K562 (cell line): ENCODE data around the gene WWC2. TPM values are rescaled to one million over a fixed set of nuclear protein-coding genes. Genes with fewer than 3 reads are reported as not detected.

Experiments used
- ATAC-seq: fragments of 200-7000 bp; cut with Tn5 transposase; 3 replicates; pipeline ENCODE4 v1.9.1; 2020; ENCODE audit warnings: moderate library complexity
- BruUV-seq: library from RNA; stranded (reverse); fragments of 400-500 nt; replicated peaks from 2 replicates; lab custom pipeline; 2021; lab: Mats Ljungman, UMichigan
- CTCF ChIA-PET: fragments of 300-600 bp; formaldehyde crosslinking; extraction: SDS; loops from one replicate; lab custom pipeline; 2021; ENCODE audit warnings: low intra/inter-chr PET ratio; lab: Yijun Ruan, JAX
- POLR2A ChIA-PET: fragments of 300-600, 350-650 bp; sonication (Branson Sonifier 250); formaldehyde crosslinking; extraction: SDS; loops from one replicate; lab custom pipeline; 2021; ENCODE audit warnings: antibody characterized with exemption, inconsistent platforms; lab: Yijun Ruan, JAX
- DNase-seq, 4 experiments: peaks; one replicate each; pipeline versions ENCODE4 v3.0.0 to v3.0.0-alpha.2; 2011 to 2018; ENCODE audit warnings: low spot score in 3 of 4, mixed read lengths in 3 of 4; ENCODE audit errors: extremely low read depth in 1 of 4
- FAIRE-seq: peaks from 2 replicates; lab custom pipeline; 2011; peaks lifted over from hg19 to GRCh38; lab: Jason Lieb, UNC
- H2AFZ ChIP-seq: 2 replicates; pipeline ENCODE4 v1.6.0; 2011; ENCODE audit warnings: low read depth, low read length, control low read depth, inconsistent platforms
- H3K27ac ChIP-seq: fragments of 200-600 bp; 3 replicates; pipeline ENCODE4 v1.8.0; 2011; ENCODE audit warnings: low read depth, mild to moderate bottlenecking, control low read depth, inconsistent platforms, low read length, moderate library complexity, mixed read lengths; ENCODE audit errors: extremely low read depth
- H3K27me3 ChIP-seq, 2 experiments: fragments of 300-600 bp in 1 of 2; 2 replicates in 1 of 2; 3 replicates in 1 of 2; pipeline versions ENCODE4 v1.6.0 to v1.8.0; 2011; ENCODE audit warnings: inconsistent platforms in 2 of 2, low read length in 2 of 2, mild to moderate bottlenecking in 1 of 2, mixed read lengths in 1 of 2, moderate library complexity in 1 of 2; ENCODE audit not compliant: control insufficient read depth in 2 of 2, insufficient read depth in 2 of 2
- H3K36me3 ChIP-seq: fragments of 300-600 bp; 3 replicates; pipeline ENCODE4 v1.8.0; 2011; ENCODE audit warnings: mild to moderate bottlenecking, low read length, inconsistent platforms; ENCODE audit not compliant: control insufficient read depth, insufficient read depth
- H3K4me1 ChIP-seq, 2 experiments: fragments of 200-600 bp in 1 of 2; replicated peaks in 1 of 2; 2 replicates in 1 of 2; 3 replicates in 1 of 2; pipeline versions ENCODE4 v1.5.1 to v1.8.0; 2011; ENCODE audit warnings: inconsistent platforms in 2 of 2, low read length in 2 of 2, mild to moderate bottlenecking in 1 of 2, mixed read lengths in 1 of 2, moderate library complexity in 1 of 2; ENCODE audit not compliant: control insufficient read depth in 2 of 2, insufficient read depth in 2 of 2
- H3K4me2 ChIP-seq: 2 replicates; pipeline ENCODE4 v1.6.1; 2011; ENCODE audit warnings: low read length, control low read depth, inconsistent platforms, mixed read lengths; ENCODE audit not compliant: insufficient read depth
- H3K4me3 ChIP-seq: fragments of 200-600 bp; sonication (generic), shearing (Covaris generic); 2 replicates; pipeline ENCODE4 v1.5.1; 2016; ENCODE audit warnings: control low read depth, inconsistent platforms
- H3K79me2 ChIP-seq: fragments of 200-600 bp; 3 replicates; pipeline ENCODE4 v1.8.0; 2011; ENCODE audit warnings: low read length, inconsistent platforms; ENCODE audit not compliant: control insufficient read depth, insufficient read depth
- H3K9ac ChIP-seq, 2 experiments: 2 replicates each; pipeline versions ENCODE4 v1.6.0 to v1.6.1; 2011; ENCODE audit warnings: low read depth in 2 of 2, low read length in 2 of 2, control low read depth in 1 of 2, inconsistent platforms in 1 of 2, mild to moderate bottlenecking in 1 of 2, mixed read lengths in 1 of 2; ENCODE audit not compliant: insufficient read depth in 1 of 2
- H3K9me1 ChIP-seq: one replicate; pipeline ENCODE4 v1.6.0; 2011; ENCODE audit warnings: inconsistent platforms, mild to moderate bottlenecking, low read length, moderate library complexity; ENCODE audit not compliant: control insufficient read depth, insufficient read depth
- H3K9me3 ChIP-seq: replicated peaks from 2 replicates; pipeline ENCODE4 v1.5.1; 2011; ENCODE audit warnings: low read depth, low read length, inconsistent platforms; ENCODE audit not compliant: control insufficient read depth, insufficient read depth
- H4K20me1 ChIP-seq: replicated peaks from 2 replicates; pipeline ENCODE4 v1.6.1; 2011; ENCODE audit warnings: low read length, inconsistent platforms, mixed read lengths; ENCODE audit not compliant: control insufficient read depth, insufficient read depth
- DACH1 ChIP-seq: fragments of 450-650 bp; IDR thresholded peaks from 2 replicates; pipeline ENCODE4 v1.6.1; 2018; ENCODE audit not compliant: partially characterized antibody
- HINFP ChIP-seq: fragments of 450-650 bp; conservative IDR thresholded peaks from 2 replicates; pipeline ENCODE4 v1.6.1; 2016; ENCODE audit warnings: missing genetic modification characterization, low read depth, mild to moderate bottlenecking, control low read depth, missing compliant biosample characterization
- JUND ChIP-seq, 2 experiments: IDR thresholded peaks; 2 replicates in 1 of 2; 3 replicates in 1 of 2; pipeline ENCODE4 v1.6.1; 2011; ENCODE audit warnings: borderline replicate concordance in 2 of 2, low read depth in 2 of 2, low read length in 2 of 2, improper control_type of control experiment in 1 of 2, missing biosample characterization in 1 of 2, missing genetic modification characterization in 1 of 2, missing genetic modification reagents in 1 of 2
- OTX1 ChIP-seq: fragments of 450-650 bp; formaldehyde crosslinking; IDR thresholded peaks from 2 replicates; pipeline ENCODE4 v1.4.0; 2022; ENCODE audit warnings: mild to moderate bottlenecking
- PBX2 ChIP-seq, 2 experiments: IDR thresholded peaks in 1 of 2; conservative IDR thresholded peaks in 1 of 2; 2 replicates each; pipeline ENCODE4 v1.6.1; 2016; ENCODE audit warnings: low read depth in 2 of 2, mild to moderate bottlenecking in 1 of 2, missing compliant biosample characterization in 1 of 2, missing genetic modification characterization in 1 of 2, moderate library complexity in 1 of 2
- ZNF407 ChIP-seq: fragments of 450-650 bp; IDR thresholded peaks from 2 replicates; pipeline ENCODE4 v1.6.1; 2016; ENCODE audit warnings: low read depth
- WGBS: fragments of 100-300 bp; shearing (Covaris generic); methylation state at CpG from one replicate; pipeline ENCODE4 v1.1.6; 2016; ENCODE audit warnings: low coverage, mixed read lengths; ENCODE audit not compliant: insufficient coverage; ENCODE audit errors: missing lambda C conversion rate; 5-methylcytosine and 5-hydroxymethylcytosine counted together
- in situ Hi-C: fragments of 300-500 bp; cut with MboI; formaldehyde crosslinking; loops from 4 replicates; pipeline ENCODE4 v1.15.0; 2018; ENCODE audit warnings: inconsistent platforms, mixed read lengths
- intact Hi-C: fragments of 100-400 bp; cut with micrococcal nuclease; formaldehyde crosslinking; loops from 2 replicates; pipeline ENCODE4 v1.14.2; 2022
- polyA plus RNA-seq, 8 experiments: library from polyadenylated mRNA; depleted of rRNA in 4 of 8; stranded (reverse) in 5 of 8; unstranded in 3 of 8; fragments of >200 nt; fragmentation: Nextera tagmentation in 2 of 8; fragmentation: Illumina TruSeq in 1 of 8; extraction: Ambion mirVana in 2 of 8; extraction: Trizol in 1 of 8; gene quantifications; 2 replicates each; pipeline versions ENCODE4 v1.2.1 to v1.2.3, GENCODE V29; 2011 to 2014; ENCODE audit warnings: inconsistent platforms in 1 of 8, missing spikeins in 1 of 8
- total RNA-seq, 7 experiments: library from RNA; depleted of rRNA in 6 of 7; stranded (reverse); fragments of >200 nt in 6 of 7; fragmentation: Illumina TruSeq in 2 of 7; extraction: Trizol in 2 of 7; gene quantifications; 2 replicates each; pipeline versions ENCODE4 v1.2.1 to v1.2.3, GENCODE V29; 2011 to 2021; ENCODE audit warnings: low replicate concordance in 1 of 7

WWC2 gene
- total and polyA plus RNA-seq, 9 of the 15 experiments (the other 6 are each of a cell fraction or from before 2014, with no cell fraction given), result 3.7 to 39.4 (median 19.6) TPM

GRCh38 chr4:183197140-183197539 is 98.1 kb downstream of the WWC2 start:
- H3K36me3 ChIP-seq, result no peaks in the 10 kb centered on the region; the same call in 2 of the 3 replicates
- H3K27ac ChIP-seq, result no peak overlapping the region
- in situ Hi-C loops, result no loop called here
- no peak overlapping the region for H3K4me2 ChIP-seq
- H3K9me1 ChIP-seq, result no peaks in the 10 kb centered on the region
- H3K27me3 ChIP-seq, result no peaks in the 10 kb centered on the region
- 19% methylated on average over 3 of the region's 3 CpGs for WGBS
- H3K4me3 ChIP-seq, result no peak overlapping the region
- intact Hi-C loops, result no loop called here
- no peak for DNase-seq
- no peaks in the 10 kb centered on the region; a peak in 2 of 5 replicates for H3K4me1 ChIP-seq
- H3K9ac ChIP-seq, result no peak overlapping the region
- no TSS peak for BruUV-seq
- ChIA-PET CTCF (no interaction called here), POLR2A (interaction anchor here (0.7 kb wide), 1 partner anchor 59 kb away, joined by 3 read pairs; no protein-coding TSS in a partner anchor)
- no peaks in the 10 kb centered on the region for H3K9me3 ChIP-seq
- no peak for ATAC-seq
- FAIRE-seq, result no peak
- H4K20me1 ChIP-seq, result peaks cover 4% of the 10 kb centered on the region; the same call in 1 of the 2 replicates
- H2AFZ ChIP-seq, result no peak overlapping the region
- H3K79me2 ChIP-seq, result no peaks in the 10 kb centered on the region
- no peak for TF ChIP-seq ZNF407
- TF ChIP-seq PBX2 (CRISPR knock-in tag; IDR thresholded peaks at IDR 0.05; ENCODE audit: low read depth), result no peak
- TF ChIP-seq PBX2 (tag; conservative IDR thresholded peaks at IDR 0.05; ENCODE audit: low read depth), result peak; percentile 68
- peak; percentile 14 for TF ChIP-seq DACH1
- no peak for TF ChIP-seq JUND (IDR thresholded peaks at IDR 0.05; ENCODE audit: borderline replicate concordance, low read depth, low read length)
- no peak for TF ChIP-seq JUND (tag; IDR thresholded peaks at IDR 0.05; ENCODE audit: borderline replicate concordance, low read depth, low read length)
- no peak for TF ChIP-seq HINFP
- no peak for TF ChIP-seq OTX1 (CRISPR knock-in tag)
